GM21723 (cell line): Measurements from ENCODE around the gene RAVER2.

Experiments used
- ATAC-seq: cut with Tn5 transposase; IDR thresholded peaks from one replicate; pipeline ENCODE4 v1.9.1; 2021; ENCODE audit warnings: mild to moderate bottlenecking, moderate library complexity; ENCODE audit not compliant: unreplicated experiment

Gene RAVER2

DNA sequence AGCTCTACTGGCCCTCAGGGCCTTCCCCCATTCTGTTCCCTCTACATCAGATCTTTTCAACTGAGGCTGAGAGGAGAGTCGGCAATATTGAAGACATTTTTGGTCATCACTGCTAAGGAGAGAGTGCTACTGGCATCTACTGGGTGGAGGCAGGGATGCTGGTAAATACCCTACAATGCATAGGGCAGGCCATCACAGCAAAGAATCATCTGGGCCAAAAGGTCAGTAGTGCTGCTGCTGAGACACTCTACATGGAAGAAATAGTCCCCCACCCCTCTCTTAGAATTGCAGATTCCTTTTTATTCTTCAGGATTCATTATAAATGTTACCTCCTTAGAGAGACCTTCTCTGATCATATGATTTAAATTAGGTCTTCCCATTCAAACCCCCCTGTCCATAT lies 127.2 kb downstream of the RAVER2 start:
- ATAC-seq = no peak

- no peak for ATAC-seq
Measured at GRCh38 chr1:64873576-64873975, 128.7 kb downstream of the RAVER2 start.

GRCh38 chr1:64874666-64875065 lies 129.8 kb downstream of the RAVER2 start:
- ATAC-seq = no peak

DNA sequence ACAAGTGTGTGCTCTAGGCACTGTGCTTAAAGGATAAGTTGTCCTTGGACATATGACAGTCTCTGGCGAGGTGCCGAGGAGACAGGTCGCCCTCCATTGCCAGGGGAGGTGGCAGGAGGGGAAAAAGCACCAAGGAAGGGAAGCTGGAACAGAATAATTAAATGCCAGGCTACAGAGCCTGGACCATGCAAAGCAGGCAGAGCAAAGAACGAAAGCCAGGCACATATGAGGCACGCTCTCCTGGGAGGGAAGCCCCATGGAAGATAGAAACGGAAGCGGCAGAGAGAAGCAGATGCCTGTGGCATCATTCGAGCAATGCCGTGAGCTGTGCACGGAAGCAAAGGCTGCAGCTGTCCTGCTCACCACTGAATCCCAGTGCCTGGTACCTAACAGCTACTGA lies 130.2 kb downstream of the RAVER2 start:
- no peak for ATAC-seq

DNA sequence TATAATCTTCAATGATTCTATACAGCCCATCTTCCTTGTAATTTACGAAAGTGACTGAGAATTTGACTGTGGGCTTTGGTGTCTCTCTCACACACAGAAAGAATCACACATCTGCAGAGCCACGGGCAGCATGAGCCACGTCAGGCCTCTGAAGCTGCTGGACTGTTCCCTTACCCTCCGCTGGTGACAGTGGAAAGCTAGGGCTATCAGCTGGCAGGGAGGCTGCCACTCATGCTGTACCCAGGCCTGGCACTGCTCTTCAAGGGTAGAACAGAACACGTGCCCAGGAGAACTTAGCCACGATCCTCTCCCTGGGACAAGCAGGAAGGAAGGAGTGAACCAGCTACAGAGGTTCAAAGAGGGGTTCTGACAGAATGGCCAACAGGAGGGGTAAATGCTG lies 130.7 kb downstream of the RAVER2 start:
- ATAC-seq = no peak

DNA sequence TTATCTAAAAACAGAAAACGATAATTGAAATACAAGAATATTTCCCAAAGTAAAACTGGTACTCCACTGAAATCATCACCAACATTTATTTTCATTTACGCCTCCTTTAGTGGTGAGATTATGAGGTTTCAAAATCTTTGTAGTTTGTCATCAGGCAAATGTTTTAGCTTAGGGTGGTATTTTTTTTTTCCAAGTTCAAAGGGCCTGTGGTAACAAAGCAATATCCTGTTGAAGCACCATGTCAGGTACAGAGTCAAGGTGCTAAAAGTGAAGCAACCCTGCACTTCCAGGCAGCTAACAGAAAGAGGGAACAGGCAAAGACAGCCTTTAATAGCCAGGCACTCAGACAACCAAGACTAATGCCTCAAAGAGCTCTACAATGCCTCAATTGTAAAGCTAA lies 132.3 kb downstream of the RAVER2 start:
- ATAC-seq = no peak

DNA sequence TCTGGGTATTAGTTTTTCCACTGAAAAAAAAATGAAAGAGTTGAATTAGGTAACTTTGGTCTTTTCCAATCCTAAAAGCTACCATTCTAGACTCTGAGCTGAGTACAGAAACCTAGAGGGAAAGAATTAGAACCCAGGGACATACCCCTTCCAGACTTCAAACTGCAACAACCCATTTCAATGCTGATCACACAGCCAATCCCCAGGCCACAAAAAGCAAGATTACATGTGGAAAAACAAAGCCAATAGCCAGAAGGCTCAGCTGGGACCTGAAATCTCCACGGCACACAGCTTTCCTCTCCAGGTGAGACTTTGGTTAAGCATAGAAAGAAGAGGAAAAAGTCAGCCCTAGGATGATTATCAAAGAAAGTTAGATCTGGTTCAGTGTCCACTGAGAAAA lies 132.7 kb downstream of the RAVER2 start:
- no peak for ATAC-seq

- no peak for ATAC-seq
Measured at GRCh38 chr1:64878090-64878489, 133.2 kb downstream of the RAVER2 start.

DNA sequence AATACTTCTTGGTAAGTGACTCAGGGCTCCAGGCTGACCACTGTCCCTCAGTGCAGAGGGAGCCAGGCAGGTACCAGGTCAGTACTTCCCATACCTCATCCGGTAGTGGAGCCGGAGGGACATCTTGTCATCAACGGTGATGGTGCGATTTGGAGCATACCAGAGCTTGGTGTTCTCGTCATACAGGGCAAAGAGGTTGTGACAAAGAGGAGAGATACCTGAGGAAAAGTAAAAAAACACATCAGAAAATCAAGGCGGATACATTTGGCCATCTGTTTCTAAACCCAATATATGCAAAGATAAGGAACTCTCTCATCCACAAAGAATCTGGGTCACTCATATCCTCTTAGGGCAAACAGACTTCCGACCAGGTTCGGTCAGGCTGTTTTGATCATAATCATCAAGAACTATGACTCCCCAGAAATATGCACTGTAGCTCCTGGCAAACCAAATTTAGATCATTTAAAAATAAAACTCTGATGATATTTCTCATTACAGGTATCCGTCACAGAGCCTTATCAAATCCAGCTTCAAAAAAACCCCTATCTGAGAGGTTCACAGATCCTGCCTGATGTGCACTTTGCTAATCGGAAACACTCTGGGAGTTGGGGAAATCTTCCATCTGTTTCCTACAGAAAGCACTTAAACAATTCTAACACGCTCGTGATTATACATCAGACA lies 134.2 kb downstream of the RAVER2 start:
- ATAC-seq = no peak

- ATAC-seq = no peak
Measured at GRCh38 chr1:64880449-64880848, 135.6 kb downstream of the RAVER2 start.

- peak; percentile 38 for ATAC-seq
Measured at GRCh38 chr1:64881281-64881680, 136.4 kb downstream of the RAVER2 start.
